Measurements from ENCODE around the gene BLOC1S4.

DNA sequence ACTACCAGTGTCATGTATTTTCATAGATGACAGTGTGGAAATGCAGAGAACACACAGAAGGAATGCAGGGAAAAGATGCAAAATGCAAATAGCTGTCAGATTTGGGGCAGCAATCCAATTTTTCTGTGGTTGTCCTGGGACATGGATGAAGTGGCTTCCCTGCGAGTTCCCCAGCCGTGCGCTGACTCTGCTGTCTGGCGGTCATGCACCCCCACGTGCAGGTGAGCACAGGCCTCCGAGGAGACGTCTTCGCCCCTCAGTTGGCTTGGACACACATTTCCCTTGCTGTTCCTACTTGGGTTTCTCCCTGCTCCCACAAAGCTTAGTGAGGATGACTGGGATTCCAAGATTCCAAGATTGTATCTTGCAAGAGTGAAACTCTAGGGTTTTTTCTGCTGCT, 24.4 kb downstream of the BLOC1S4 start:
- TF ChIP-seq, protein P1, sequence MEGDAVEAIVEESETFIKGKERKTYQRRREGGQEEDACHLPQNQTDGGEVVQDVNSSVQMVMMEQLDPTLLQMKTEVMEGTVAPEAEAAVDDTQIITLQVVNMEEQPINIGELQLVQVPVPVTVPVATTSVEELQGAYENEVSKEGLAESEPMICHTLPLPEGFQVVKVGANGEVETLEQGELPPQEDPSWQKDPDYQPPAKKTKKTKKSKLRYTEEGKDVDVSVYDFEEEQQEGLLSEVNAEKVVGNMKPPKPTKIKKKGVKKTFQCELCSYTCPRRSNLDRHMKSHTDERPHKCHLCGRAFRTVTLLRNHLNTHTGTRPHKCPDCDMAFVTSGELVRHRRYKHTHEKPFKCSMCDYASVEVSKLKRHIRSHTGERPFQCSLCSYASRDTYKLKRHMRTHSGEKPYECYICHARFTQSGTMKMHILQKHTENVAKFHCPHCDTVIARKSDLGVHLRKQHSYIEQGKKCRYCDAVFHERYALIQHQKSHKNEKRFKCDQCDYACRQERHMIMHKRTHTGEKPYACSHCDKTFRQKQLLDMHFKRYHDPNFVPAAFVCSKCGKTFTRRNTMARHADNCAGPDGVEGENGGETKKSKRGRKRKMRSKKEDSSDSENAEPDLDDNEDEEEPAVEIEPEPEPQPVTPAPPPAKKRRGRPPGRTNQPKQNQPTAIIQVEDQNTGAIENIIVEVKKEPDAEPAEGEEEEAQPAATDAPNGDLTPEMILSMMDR (IDR thresholded peaks at IDR 0.05) = no peak
- no peak for TF ChIP-seq POLR2A (IDR thresholded peaks at IDR 0.05)

Data from uterus (tissue), 2 donors.